ENCODE data around the gene KCTD11. TPM values are rescaled to one million over a fixed set of nuclear protein-coding genes. Genes with fewer than 3 reads are reported as not detected.

KCTD11 gene
- 17.2 and 23.2 TPM in 2 replicates for total RNA-seq (2014; rRNA removed; shearing (Covaris generic); ENCODE audit: low replicate concordance)

DNA sequence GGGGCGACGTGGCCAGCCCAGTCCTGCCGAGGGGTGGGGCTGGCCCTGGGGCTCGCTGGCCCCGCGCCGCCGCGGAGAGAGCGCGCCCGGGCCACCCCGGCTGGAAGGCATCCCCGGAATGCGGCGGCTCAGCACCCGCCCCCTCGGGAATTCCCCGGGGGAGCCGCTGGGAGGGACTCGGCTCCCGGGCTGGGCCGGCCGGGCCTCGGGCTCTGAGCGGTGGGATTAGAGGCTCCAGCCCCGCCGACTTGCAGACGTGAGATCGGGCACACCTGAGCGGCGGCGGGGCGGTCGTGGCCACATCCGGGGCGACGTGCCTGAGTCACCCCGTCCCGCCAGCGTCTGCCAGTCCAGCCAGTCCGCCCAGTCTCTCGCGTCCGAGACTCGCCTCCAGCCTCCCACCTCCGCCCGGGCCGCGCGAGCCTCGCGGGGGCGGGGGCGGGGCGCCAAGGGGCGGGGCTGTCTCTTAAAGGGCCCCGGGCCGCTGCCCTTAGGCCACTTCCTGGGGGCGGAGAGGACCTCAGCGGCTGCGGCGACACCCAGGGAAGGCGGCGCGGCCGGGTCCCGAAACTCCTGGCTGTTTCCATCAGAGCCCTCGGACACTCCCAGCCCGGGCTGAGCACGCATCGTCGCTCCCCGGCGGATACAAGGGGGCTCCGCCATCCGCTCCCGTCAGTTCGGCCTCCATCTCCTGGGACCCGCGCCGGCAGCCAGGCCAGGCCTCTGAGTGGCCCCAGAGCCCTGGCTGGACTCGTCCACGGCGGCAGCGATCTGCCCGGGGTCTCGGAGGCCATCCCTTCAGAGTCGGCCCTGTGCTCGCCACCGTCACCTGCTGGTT, at the start of gene KCTD11:
Gene KCTD11 (plus strand): TSS at position 498 of the 838 bp plus-strand sequence.
- DNase-seq (ENCODE audit: low read depth): peak; percentile 96
- in situ Hi-C loops (cut with HindIII; ENCODE audit: low pct_unique_long_range_greater_than_20kb, low sequenced_read_pairs): no loop called here

DNA sequence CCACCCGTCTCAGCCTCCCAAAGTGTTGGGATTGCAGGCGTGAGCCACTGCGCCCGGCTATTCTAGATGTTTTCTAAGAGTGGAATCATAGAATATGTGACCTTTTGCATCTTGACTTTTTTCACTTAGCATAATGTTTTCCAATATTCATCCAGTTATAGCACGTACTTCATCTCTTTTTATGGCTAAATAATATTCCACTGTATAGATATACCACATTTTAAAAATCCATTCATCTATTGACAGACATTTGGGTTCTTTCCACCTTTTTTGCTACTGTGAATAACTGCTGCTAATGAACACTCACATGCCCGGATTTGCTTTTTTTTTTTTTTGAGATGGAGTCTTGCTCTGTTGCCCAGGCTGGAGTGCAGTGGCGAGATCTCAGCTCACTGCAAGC, 47.8 kb upstream of the KCTD11 start:
- DNase-seq (ENCODE audit: low read depth): no peak
- in situ Hi-C loops (cut with HindIII; ENCODE audit: low pct_unique_long_range_greater_than_20kb, low sequenced_read_pairs): no loop called here

DNA sequence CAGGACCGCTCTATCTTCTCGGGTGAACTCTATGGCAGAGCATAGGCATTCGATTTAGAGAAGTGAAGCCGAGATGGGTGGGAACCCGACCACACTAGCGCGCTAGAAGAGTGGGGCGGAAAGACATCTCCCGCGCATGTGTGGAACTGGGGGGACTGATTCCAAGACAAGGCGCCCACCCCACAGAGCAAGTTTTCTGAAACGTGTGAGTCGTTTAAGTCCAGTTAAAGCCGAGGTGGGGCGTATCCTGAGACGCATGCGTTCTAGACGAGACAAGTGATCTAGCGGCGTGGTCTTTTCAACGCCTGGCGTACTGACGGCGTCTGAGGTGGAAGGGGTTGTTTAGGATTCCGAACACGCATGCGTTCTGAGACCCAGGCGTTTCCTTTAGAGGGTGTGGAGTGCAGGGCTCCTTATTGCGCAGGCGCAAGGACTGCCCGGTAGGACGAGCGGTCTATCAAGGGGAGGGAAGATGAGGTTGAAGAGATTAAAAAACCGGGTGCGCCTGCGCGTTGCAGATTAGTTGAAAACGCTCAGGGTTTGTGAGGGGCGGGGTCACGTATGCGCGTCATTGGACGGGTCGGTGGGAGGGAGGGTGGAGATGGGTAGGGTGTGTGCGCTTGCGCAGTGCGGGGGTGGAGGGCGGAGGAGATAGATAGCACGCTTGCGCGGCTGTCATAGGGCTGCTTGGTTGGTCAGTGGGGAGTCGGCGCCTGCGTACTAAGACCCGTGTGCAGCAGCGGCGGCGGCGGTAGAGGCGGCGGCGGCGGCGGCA, 44.9 kb upstream of the KCTD11 start, which contains the start of gene EIF5A:
Gene EIF5A (plus strand): TSS at position 718 of the 775 bp plus-strand sequence. CDS start 2,008 bp downstream, outside the sequence.
- in situ Hi-C loops (cut with HindIII; ENCODE audit: low pct_unique_long_range_greater_than_20kb, low sequenced_read_pairs): no loop called here
- peak; percentile 99 for DNase-seq (ENCODE audit: low read depth)

DNA sequence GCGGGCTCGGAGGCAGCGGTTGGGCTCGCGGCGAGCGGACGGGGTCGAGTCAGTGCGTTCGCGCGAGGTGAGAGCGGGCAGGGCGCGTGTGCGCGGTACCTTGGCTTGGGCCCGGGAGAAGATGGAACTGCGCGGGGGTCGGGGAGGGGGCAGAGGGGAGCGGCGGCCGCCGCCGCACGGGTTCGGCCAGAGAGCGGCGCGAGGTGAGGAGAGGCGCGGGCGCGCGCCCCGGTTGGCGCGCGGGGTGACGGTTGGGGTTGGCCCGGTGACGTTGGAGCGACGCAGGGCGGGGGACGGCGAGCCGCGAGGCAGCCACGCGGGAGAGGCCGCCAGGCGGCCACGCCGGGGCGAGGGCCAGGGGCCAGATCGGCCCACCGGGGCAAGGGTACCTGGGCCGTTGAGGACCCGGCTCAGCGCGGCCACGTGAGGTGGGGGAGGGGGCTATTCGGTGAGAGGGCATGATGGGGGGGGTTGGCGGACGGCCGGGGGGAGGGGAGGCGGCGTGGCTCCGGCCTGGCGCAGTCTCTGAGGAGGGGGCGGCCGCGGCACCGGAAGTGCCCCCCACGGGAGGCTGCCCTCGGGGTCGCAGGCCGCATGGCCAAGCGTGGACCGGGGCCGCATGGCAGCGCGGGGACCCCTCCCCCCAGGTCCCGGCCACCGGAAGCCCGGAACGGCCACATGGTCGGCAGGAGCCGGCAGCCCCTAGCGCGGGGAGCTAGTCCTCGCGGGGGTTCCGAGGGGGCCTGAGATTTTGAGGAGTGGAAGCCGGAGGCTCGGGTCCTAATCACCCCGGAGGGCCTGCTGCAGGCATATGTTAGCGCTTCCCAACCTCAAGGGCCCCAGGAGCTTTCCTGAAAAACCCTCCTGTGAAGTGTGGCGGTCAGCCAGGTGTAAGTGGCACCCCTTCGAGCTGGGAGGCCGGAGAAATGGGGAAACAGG, 44.0 kb upstream of the KCTD11 start:
- DNase-seq (ENCODE audit: low read depth): peak; percentile 16
- in situ Hi-C loops (cut with HindIII; ENCODE audit: low pct_unique_long_range_greater_than_20kb, low sequenced_read_pairs): no loop called here

DNA sequence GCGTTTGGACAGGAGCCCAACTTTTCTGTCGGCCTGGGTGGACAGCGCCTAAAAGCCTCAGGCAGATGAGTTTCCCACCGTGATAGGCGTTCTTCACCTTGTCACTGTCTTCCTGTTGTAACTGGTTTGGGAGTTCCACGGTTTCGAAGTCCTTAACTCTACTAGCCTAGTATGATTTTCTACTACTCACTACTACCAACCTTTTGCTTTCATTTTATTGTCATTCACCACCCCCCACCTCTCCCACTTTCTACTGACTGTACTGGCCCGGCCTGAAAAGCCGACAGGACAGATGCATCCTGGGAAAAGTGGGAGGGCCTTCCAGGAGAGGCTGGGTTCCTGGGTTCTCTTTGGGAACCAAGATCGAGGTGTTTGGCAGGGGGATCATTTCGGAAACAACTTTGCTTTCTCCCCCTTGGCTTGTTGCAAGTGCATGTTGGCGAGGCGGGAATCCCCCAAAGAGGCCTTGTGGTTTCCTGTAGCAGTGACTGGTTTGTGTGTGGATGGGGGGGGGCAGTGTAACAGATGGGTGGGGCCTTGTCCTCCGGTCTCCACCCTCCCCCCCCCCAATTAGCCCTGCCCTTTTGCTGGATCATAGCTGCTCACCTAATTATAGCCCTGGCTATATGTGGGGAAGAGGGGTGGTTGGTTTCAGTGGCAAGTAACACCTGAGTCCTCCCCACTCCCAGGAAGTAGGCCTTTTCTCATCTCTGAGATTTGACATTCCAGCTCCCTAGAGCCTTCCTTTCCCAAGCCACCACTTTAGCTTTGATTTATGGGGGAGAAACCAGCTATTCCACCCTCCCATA, 43.1 kb upstream of the KCTD11 start:
- DNase-seq (ENCODE audit: low read depth): peak; percentile 83
- in situ Hi-C loops (cut with HindIII; ENCODE audit: low pct_unique_long_range_greater_than_20kb, low sequenced_read_pairs): no loop called here

DNA sequence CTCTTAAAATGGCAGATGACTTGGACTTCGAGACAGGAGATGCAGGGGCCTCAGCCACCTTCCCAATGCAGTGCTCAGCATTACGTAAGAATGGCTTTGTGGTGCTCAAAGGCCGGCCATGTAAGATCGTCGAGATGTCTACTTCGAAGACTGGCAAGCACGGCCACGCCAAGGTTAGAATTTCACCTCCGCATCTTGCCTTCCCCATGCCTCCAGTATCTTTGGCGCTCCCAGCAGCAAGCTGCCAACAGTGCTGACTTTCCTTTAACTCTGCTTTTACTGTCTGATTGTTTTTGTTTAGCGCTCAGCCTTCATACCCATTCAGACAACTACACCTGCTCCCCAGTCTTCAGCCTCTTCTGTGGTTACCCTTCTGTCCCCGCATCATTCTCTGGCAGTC, 42.3 kb upstream of the KCTD11 start:
- DNase-seq (ENCODE audit: low read depth): no peak
- in situ Hi-C loops (cut with HindIII; ENCODE audit: low pct_unique_long_range_greater_than_20kb, low sequenced_read_pairs): no loop called here

DNA sequence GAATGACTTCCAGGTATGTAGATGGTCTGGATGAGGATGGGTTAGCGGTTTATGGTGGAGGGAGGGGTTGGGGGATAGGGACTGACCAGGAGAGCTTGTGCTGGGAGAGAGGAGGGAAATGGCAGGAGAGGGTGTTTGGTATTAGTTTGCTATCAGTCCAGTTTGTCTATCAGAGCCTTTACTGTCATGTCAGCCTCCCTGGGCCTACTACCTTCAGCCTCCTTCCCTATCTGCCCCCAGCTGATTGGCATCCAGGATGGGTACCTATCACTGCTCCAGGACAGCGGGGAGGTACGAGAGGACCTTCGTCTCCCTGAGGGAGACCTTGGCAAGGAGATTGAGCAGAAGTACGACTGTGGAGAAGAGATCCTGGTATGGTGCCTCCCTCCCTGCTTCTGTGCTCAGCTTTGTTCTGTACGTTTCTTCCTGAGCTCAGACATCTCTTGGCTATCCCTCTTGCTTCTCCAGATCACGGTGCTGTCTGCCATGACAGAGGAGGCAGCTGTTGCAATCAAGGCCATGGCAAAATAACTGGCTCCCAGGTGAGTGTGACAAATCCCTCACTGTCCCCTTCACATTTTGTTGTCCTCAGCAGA, 40.8 kb upstream of the KCTD11 start:
- DNase-seq (ENCODE audit: low read depth): no peak
- in situ Hi-C loops (cut with HindIII; ENCODE audit: low pct_unique_long_range_greater_than_20kb, low sequenced_read_pairs): no loop called here

DNA sequence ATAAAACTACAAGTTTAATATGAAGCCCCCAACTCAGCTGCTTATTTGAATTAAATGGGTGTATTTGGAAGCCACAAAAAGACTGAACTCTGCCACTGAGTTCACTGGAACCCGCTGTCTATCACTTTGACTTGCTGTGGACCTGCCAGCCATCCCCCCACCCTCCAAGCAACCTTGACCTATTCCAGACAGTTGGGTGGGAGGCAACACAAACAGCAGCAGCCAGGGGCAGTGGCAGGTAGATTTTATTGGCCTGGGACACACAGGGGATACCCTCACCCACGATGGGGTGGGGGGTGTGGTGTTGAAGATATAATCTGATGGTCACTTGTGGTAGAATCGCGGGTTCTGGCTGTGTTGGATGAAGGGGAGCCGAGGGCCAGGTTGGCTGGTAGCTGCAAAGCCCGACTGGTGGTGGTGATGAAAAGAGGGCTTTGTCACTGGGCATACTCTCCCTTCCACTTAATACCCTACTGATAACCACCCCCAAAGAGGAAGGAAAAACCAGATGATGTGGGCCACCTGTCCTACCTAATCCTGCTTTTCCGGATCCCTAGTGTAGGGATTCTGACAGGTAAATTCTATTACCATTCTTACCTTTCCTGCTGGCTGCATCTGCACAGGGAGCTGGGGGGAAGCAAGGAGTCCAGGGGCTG, 39.4 kb upstream of the KCTD11 start:
- DNase-seq (ENCODE audit: low read depth): no peak
- in situ Hi-C loops (cut with HindIII; ENCODE audit: low pct_unique_long_range_greater_than_20kb, low sequenced_read_pairs): no loop called here

DNA sequence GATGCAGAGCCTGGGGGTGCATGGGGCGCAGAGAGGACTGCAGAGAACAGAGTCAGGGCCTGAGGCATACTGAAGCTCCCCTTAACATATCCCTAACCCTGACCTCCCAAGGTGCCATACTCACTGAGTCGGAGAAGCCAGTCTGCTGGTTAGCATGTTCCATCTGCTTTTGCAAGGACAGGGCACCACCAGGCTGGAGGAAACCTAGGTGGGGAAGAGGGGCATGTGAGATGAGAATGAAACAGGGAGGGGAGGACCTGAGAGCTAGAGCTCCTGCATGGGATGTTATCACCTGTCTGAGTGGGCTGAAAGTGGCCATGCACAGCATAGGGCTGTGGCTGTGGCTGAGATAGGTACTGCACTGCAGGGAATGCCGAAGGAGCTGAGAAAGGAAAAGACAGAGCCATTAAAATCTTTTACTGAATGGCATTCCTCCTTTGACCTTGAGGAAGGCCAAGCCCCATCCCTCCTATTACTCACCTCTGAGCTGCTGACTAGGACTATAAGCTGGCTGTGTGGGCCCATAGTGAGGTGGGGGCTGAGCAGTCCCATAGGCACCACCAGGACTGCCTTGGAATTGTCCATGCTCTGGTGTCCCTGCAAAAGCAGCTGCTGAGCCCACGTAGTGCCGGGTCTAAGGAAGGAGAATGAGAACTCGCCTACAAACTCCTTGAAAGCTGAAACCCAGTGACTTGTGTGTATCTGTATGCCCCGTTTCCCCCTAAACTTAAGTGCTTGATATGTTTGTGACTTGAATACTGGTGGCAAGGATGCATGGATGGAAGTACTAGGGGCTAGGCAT, 38.7 kb upstream of the KCTD11 start:
- DNase-seq (ENCODE audit: low read depth): no peak
- in situ Hi-C loops (cut with HindIII; ENCODE audit: low pct_unique_long_range_greater_than_20kb, low sequenced_read_pairs): no loop called here

DNA sequence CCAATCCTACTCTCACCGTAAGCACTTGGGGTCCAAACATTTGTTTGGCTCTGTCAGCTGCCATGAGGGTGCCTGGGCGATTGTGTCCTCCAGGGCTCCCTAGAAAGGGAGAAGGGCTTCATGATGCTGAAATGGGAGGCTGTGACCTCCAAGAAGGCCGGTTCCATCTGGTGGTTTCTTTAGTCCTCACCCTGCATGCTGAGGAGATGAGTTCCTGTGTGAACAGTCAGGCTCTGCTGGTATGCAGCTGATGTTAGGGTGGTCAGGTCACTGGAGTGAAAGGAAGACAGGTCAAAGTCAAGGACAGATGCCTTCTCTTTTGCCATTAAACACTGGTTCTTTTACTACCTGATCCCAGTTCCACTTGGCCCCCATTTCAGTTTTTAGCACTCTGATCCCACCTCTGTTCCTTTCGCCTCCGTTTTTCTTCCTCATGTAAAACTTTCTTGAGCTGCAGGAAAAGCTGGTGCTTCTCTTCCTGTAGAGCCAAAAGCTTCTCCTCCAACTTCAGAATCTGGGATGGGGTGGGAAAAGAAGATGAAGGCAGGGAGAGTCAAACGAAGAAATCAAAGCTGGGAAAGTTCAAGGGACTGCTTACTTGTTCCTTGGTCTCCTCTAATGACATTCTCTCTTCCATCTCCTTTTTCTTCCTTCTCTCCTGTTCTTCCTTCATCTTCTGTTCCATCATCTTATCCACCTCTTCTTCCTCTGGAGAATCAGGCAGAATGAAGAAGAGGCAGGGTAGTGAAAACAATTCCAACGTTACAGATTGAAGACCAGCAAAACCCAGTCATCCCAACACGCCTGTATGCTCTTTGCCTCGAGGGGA, 37.9 kb upstream of the KCTD11 start:
- in situ Hi-C loops (cut with HindIII; ENCODE audit: low pct_unique_long_range_greater_than_20kb, low sequenced_read_pairs): no loop called here
- DNase-seq (ENCODE audit: low read depth): no peak

DNA sequence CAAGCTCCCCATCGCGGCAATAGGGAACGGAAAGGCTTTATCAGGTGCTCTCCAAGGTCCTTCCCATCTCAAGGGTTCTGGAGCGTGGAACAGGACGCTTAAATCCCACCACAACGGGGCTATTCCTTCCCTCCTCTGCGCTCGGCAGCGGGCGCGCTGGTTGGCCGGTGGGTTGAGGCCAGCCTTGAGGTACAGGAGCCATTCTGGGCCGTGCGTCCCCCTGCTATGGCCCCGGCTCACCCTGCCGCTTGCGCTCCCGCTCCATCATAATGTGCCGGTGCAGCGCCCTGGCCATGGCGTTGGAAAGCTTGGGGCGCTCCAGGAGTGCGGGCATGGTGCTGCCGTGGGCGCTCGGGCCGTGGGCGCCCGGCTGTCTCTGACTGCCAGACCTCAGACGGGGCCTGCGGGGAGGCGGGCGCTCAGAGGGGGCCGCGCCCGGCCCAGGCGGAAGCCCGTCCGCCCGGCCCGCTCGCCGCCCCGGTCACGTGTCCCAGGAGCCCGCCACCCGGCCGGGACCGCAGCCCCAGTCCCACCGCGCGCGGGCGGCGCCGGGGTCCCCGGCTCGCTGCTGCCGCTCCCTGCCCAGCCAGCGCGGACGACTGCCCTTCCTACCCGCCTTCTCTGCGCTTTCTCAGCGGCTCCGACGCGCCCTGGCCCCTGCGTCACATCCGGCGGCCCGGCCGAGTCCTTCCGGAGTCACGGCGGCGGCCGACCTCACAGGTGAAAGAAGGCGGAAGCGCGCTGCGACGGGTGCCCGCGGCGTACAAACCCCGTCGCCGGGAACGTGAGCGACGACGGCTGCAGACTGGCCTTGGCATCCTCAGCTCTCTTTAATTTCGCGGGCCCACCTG, 37.0 kb upstream of the KCTD11 start, which contains the start of gene GPS2:
Gene GPS2 (minus strand): TSS at position 642 of the 851 bp plus-strand sequence. CDS start 308 bp downstream, at position 334.
- in situ Hi-C loops (cut with HindIII; ENCODE audit: low pct_unique_long_range_greater_than_20kb, low sequenced_read_pairs): no loop called here
- peak; percentile 81 for DNase-seq (ENCODE audit: low read depth)

DNA sequence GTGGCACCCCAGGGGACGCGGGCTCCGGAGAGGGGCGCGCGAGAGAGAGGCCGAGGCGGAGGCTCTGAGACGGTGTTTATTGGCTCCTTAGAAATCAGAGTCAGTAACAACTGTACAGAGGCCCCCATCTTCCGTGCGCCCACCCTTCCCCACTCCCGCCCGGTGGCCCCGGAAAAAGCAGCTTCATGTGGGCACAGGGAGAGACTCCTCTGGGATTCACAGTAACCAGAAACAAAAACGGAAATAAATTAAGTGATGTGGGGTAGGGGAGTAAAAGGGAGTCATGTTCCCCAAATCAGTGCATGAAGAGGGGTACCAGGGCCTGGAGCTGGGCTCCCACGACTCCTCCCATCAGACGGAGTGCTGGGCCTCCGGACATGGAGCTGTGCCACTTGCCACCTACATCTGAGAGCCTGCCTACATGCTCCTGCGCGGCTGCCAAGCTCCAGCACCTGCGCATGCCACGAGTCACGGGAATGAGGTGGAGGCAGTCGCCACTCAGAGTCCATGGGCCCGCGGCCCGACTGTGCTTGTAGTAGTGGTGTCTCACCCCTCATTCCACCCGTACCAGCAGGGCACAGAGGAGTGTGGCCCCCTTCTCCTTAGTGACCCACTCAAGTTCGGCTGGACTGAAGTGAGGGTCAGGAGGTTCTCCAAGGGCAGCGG, 36.3 kb upstream of the KCTD11 start:
- in situ Hi-C loops (cut with HindIII; ENCODE audit: low pct_unique_long_range_greater_than_20kb, low sequenced_read_pairs): no loop called here
- DNase-seq (ENCODE audit: low read depth): no peak

DNA sequence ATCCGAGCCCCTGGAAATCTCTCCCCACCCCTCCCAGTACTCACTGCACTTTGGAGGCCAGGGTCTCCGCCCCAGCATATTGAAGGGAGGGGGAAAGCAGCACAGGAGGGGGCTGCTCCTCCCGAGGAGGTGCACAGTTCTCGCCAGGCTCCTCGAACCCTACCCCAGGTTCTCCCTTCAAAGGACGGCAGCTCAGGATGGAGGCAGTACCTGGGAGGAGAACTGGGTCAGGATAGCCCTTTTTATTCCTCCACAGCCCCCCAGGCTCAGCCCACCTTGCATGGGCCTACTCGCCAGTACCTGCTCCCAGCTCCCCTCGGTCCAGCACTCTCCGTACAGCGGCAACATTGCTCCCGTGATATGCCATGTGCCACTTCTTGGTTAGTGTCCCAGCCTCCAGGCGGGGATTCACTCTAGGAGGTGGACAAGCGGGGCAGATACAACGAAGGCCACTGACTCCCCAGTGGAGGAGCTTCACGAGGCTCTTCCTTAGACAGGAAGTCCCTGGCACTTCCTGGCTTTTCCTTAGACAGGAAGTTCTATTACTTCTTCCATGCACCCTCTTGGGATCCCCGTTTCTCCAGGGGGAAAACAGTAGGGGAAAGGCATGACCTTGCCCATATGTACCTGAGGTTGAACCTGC, 34.7 kb upstream of the KCTD11 start:
- in situ Hi-C loops (cut with HindIII; ENCODE audit: low pct_unique_long_range_greater_than_20kb, low sequenced_read_pairs): no loop called here
- DNase-seq (ENCODE audit: low read depth): no peak

All from Caki2 (cell line).